ENCODE results near the gene CD320.
A peak's percentile ranks its signal among the peaks of the same experiment; 100 is the strongest.
"Not testable (repeated sequence)": the region's sequence is repeated elsewhere in the genome, so short reads cannot be mapped to it uniquely, and the experiment has no call there.

CD320 gene

GRCh38 chr19:8307965-8308866 is at the start of gene CD320:
TSS of gene CD320 (minus strand) at chr19:8308358. CDS start at chr19:8308290, 68 bp downstream.
- DNase-seq = peak; percentile 84

DNA sequence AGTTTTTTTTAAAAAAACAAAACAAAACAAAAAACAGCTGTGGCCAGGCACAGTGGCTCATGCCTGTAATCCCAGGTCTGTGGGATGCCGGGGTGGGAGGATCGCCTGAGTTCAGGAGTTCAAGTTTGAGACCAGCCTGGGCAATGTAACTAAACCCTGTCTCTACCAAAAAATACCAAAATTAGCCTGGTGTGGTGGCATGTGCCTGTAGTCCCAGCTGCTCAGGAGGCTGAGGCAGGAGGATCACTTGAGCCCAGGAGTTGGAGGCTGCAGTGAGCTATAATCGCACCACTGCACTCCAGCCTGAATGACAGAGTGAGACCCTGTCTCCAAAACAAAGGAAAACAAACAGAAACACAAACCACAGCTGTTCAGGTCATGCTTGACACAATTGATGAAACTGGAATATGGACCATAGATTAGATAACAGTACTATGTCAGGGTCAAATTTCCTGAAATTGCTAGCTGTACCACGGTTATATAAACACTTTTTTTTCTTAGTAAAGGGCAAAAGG is 48.9 kb upstream of the CD320 start:
- no peak for DNase-seq

DNA sequence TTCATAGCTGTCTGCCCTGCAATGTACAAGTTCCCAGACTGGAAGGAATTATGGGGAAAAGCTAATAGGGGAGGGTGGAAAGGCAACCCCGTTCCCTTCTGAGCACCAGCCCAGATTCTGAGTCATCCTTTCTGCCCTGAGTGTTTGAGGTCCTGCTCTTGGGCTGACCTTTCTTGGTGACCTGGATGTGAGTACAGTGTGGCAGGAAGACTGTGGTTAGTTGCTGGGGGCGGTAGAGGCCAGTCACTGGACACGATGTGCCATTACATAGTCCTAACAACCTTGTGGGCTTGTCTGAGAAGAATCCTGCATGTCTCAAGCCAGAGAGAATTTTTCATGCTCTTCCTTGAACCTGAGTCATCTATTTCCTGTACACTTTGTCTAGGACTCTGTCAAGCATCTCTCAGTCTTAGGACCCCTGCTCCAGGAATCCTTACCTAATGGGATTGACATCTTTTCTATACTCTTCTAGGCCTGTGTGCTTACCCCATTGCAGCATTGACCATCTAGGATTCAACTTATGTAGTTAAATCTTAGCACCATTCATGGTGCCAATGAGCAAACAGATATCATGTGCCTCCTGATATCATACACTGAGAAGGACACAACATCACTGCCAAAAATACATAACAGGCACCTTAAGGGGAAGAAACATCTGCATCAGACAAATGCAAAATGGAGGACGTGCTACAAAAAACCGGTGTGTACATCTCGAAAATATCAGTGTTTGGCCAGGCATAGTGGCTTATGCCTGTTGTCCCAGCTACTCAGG is 47.7 kb upstream of the CD320 start:
- peak; percentile 100 for DNase-seq

- DNase-seq = not testable (repeated sequence)
Observed at GRCh38 chr19:8352845-8353244, 44.7 kb upstream of the CD320 start.

GRCh38 chr19:8352134-8352827 is 44.1 kb upstream of the CD320 start:
- no peak for DNase-seq

DNA sequence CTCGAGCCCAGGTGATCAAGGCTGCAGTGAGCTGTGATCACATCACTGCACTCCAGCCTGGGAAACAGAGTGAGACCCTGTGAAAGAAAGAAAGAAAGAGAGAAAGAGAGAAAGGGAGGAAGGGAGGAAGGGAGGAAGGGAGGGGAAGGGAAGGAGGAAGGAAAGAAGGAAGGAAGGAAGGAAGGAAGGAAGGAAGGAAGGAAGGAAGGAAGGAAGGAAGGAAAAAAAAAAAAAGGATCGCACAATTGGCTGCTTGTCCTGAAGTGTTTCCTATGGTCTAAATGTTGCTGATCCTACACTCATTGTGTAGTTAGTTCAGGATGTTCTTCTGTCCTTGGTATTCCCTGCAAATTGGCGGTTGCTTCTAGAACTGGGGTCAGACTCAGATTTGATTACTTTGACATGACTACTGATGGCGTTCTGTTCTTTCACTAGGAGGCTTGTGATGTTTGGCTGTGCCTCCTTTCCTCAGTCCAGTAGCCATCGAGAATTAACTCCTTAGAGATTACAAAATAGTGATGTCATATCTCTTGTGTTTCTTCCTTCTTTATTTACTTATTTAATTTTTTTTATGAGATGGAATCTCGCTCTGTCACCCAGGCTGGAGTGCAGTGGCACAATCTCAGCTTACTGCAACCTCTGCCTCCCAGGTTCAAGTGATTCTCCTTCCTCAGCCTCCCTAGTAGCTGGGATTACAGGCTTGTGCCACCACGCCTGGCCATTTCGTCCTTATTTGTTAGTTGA is 41.6 kb upstream of the CD320 start:
- DNase-seq = not testable (repeated sequence)

- no peak for DNase-seq
Observed at GRCh38 chr19:8343483-8343844, 35.3 kb upstream of the CD320 start.

DNA sequence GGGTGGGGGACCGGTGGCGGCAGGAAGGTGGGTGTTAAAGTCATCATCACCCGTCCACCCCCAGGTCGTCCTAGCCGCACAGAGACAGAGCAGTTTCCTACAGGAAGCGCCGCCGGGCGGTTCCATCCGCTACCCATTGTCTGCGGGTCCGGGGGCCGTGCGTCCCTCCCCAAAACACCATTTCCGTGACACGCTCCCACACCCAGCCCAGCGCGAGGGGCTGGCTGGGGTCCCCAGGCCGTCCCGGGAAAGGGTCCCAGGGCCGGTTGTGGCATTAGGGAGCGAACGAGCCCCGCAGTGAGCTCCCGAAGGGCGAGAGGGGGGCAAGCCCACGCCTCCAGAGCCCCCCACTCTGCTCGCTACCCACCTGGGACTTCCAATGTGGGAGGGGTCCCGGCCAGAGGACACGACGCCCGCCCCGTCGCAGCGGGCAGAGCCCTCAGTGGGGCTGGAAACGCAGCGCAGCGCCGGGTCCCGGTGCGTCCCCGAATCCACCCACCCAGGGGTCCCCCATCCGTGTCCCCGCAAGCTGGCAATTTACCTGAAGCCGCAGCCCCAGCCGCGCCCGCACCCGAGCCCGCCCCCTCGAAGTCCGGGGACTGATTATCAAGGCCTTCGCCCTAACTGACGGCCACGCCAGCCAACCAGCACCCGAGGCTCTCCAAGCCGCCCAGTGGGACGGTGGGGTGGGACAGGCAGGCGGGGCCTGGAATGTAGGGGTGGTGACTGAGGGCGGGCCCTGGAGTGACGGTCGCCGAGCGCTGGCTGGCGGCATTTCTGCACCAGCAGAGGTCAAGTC is 34.7 kb upstream of the CD320 start, which contains the start of gene KANK3:
Gene KANK3, minus strand, starts transcription at position 579 of the 799 bp plus-strand sequence. CDS start 5,434 bp downstream, outside the sequence.
- DNase-seq = peak; percentile 86

DNA sequence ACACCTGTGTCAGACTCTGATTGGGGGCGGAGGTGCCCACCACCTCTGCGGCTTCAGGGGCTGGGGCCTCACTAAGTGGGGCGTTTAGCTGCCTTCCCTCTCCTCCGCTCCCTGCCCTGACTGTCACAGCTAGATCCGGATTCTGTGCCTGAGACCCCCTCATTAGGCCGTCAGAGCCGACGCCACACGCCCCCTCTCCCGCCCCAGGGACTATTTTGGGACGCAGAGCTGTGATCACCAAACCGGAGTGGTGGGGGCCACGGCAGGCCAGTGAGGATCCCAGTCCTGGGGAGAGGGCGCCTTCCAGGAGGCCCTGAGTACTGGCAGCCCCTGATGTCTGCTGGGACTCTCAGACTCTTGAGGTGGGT is 34.1 kb upstream of the CD320 start:
- no peak for DNase-seq

- not testable (repeated sequence) for DNase-seq
Observed at GRCh38 chr19:8341504-8341903, 33.3 kb upstream of the CD320 start.

DNA sequence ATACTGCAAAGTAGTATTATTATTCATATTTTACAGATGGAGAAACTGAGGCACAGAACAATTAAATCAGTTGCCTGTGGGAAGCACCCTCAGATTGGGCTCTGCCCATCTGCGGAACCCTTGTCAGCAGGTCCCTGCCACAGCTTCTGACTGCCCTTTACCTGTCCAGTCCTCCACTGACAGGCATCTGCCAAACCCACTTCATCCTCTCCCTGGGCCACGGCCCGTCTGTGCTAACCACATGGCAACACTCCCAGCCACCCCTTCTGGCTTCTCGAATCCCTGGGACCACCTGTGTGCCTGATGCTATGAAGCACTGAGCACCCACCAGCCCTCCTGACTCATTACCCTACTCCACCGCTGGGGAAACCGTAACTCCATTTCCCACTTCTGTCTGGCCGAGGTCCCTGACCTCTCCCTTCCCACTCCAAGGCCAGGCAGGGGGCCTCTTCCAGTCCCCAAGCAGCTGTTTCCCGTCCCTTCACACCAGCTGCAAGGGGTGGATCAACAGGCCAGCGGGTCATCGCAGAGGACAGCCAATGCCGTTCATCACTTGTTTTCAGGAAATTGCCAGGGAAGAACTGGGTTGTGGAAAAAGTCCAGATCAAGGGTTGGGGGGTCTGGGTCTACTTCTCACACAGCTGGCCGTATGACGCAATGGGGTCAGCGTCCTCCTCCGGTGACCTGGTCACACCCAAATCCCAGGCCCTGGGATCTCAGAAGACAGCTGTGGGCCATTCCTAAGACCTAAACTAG is 32.4 kb upstream of the CD320 start:
- no peak for DNase-seq

- no peak for DNase-seq
Observed at GRCh38 chr19:8338835-8339234, 30.7 kb upstream of the CD320 start.

DNA sequence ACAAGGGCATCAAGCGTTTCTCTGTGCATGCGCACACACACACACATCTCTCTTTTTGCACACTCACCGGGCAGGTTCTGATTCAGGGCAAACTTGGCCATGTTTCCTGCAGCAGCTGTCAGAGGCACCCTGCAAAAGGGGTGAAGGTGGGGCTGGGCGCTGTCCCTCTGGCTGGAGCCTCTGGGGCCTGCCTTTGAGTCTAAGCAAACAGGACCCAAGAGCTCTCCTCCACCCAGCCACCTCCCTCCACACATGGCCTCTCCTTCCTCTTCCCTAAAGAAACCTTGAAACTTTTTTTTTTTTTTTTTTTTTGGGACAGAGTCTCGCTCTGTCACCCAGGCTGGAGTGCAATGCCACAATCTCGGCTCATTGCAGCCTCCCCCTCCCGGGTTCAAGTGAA is 29.6 kb upstream of the CD320 start:
- no peak for DNase-seq

DNA sequence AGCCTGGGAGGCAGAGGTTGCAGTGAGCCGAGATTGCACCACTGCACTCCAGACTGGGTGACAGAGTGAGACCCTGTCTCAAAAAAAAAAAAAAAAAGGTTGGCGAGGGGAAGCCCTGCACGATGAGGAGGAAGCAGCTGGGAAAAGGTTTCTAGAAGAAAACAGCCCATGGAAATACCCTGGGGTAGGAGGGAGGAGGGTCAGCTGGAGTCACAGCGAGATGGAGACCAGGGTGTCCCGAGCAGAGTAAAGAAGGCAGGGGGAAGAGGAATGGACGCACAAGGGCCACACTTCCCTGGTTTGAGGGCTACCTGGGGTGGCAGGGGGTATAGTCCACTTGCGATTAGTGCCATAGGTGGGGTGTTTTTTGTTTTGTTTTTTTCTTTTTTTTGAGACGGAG is 28.5 kb upstream of the CD320 start:
- DNase-seq = no peak

GRCh38 chr19:8336072-8336569 is 28.0 kb upstream of the CD320 start:
- DNase-seq = no peak

GRCh38 chr19:8335343-8336071 is 27.3 kb upstream of the CD320 start:
- no peak for DNase-seq

- peak; percentile 37 for DNase-seq
Observed at GRCh38 chr19:8334458-8335342, 26.5 kb upstream of the CD320 start.

DNA sequence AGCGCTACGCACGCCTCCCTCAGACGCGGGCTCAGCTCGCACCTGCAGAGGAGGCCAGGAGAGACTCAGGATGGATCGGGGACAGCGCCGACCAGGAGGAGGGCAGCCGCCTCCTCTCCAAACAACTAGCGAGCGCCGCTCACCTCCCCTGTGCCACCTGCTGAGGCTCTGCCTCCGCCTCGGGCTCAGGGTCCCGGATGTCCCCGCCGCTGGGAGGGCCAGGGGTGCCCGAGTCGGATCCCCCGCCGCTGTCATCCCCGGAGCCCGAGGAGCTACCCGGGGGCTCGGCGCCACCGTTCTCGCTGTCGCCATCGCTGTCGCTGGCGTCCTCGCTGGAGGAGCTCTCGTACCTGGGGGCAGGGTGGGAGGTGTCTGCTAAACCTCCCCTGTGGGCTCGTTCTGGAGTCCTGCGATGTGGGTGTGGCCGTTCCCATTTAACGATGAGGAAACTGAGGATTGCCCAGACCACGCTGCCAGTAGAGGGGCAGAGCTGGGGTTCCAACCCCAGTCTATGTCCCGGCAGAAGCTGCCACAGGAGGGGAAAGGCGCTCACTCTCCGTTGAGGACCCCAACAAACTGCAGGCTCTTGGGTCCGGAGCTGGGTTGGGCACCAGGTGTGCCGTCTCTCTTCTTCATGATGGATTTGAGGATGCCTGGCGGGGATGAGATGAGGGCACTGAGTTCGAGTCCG is 25.8 kb upstream of the CD320 start:
- DNase-seq = no peak
